HG02763 (cell line): ENCODE measurements around the gene SYT7.

ENCODE experiments used
- ATAC-seq: cut with Tn5 transposase; IDR thresholded peaks from one replicate; pipeline ENCODE4 v1.9.1; 2021; ENCODE audit warnings: mild to moderate bottlenecking, moderate library complexity; ENCODE audit not compliant: unreplicated experiment

SYT7 gene

DNA sequence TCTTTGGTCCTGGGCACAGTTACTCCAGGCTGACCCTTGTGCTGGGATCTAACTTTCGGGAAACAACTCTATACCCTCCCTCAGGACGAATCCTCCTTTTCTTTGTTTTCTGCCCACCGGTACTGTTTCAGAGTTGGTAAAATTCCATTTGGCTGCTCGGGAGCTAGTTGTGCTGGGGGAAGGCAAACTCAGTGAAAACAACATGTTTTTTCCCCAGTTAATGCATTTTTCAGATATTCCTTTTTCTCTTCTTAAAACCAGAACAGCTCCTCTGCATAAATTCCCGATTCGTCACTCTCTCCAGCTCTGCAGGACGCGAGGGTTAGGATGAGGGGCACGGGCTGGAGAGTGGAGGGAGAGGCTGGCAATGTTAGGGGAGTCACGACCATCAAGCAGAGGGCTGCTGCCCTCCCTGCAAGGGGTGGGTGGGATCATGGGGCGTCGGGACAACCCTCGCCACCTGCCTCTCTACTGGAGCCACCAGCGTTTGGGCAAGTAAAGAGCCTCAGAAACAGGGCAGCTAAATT lies 41.0 kb downstream of the SYT7 start:
- no peak for ATAC-seq

DNA sequence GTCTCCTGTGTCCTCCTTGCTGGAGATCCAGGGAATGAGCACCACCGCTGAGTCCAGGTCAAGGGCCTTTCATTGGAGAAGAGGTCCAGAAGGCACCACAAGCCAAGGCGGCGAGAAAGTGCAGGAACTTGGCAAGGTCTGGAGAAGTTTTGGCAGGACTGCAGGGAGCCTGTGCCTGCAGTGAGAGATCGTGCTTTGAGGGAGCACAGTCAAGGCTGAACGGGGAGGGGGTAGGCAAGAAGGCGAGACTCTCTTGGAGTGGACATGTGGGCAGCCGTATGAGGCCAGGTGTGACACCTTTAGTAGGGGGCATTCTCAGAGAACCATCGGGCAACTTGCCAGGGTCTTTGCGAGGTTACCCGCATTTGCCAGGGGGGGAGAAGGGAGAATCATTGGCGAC lies 41.9 kb downstream of the SYT7 start:
- no peak for ATAC-seq

DNA sequence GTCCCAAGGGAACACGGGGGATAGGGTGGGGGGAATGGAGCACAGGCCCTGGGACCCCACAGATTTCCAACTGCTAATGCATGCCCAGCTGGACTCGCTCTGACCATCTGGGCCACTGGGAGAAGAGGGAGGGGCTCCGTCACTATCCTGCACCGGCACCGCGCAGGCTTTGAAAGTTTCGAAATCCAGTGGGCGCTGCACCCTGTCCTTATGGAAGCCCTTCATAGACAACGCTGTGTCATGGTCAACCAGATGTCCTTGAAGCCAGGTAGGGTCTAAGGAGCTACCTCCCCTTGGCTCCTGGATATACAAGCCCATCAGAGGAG lies 42.3 kb downstream of the SYT7 start:
- ATAC-seq: no peak

DNA sequence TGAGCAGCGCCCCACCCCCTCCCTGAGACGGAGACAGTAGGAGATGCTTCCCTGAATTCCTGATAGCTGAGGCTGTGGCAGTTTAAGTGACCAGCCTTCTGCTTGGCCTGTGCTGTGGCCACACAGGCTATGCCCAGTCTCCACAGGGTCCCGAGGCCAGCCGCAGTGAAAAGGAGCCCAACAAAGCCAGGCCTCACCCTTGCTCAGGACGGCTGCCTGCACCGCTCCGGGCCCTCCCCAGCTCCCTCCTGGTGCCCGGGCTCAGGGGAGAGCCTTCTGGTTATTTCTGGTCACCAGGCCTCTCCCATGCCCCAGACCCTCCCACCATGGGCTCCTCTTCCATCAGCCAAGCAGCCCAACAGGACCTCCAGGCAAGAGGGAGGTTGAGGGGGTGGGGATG lies 43.5 kb downstream of the SYT7 start:
- ATAC-seq: no peak

DNA sequence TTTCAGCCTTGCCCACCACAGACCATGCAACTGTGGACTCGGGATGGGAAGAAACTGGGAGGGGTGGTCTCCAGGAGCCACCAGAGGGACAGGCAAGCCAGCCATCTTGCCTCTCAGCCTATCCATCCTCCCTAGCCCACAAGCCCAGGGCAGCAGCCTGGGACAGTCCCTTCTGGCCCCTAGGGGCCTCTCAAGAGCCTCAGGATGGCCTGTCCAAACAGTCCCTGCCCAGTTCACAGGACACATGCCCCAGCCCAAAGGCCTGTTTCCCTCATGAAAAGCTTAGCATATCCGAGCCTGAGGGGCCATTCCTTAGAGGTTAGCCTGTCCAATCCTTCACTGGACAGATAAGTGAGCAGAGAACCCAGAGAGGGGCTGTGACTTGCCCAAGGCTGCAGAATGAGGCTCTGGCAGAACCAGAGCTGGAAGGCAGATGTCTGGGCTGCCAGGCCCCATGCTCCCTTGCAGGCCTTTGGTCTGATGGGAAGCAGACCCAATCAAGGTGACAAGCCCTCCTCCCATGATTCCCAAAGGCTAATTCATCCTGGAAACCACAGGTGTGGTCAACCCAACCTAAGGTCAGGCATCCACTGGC lies 44.1 kb downstream of the SYT7 start:
- no peak for ATAC-seq

DNA sequence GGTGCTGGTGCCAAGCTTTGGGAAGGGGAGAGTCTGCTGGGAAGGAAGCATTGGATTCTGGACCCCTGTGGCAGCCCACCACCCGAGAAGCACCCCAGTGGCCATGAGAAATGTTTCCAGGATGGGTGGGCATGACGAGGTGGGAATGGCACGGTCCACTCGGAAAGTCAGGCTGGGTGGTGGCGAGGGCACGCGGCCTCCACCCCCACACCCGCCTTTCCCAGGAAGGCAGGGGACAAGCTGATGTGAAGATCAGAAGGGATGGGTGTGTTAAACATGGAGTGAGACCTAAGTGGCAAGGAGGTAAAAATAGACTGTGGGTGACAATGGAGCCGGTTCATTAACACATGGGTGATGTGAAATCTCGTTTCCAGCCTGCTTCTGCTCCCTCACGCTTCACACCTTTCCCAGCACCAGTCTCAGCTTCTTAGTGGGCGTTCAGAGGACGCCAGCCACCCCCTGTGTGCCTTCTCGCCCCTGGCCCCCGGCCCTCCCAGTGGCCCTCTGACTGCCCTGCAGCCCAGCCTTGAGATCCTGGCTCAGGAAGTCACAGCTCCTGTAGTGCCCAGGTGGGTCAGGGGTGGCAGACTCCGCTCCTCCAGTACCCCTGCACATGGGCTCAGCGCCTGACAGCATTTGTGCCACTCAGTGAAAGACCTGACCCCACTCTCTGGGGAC lies 44.7 kb downstream of the SYT7 start:
- no peak for ATAC-seq

DNA sequence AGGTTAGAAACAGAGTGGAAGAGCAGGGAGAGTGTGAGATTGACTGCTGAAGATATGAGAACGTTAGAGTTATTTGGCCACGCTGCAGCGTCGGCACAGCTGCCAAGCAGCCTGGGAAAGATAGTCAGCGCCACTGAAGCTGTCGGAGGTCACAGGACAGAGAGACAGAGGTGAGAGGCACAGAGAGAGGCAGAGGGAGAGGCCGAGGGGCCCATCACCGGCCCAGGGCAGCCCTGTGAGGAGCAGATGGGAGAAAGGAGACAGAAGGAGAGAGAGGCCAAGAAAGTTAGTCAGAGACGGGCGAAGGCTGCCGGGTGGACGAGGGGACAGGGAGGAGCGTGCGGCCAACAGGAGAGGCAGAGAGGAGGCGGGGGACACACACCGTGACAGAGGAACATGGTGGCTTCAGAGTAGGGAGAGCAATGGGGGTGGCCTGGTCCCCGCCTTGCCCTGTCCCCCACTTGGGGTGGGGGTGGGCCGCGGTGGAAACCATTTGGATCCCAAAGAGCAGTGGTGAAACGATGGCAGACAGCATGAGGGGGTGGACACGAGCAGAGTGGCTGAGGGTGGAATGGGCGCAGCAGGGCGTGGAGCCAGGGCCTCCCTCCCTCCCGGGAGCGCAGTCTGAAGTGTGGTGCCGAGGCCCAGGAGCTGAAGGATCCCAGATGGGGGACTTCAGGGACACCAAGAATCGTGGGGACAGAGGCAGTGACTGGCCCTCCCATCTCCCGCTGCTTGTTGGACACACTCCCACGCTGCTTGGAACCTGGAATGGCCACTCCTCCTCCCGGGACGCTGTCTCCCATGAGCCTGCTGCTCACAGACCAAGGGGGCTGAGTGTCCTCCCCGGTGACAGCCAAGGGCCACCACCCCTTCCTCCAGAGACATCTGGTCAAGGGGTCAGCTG lies 45.7 kb downstream of the SYT7 start:
- no peak for ATAC-seq

DNA sequence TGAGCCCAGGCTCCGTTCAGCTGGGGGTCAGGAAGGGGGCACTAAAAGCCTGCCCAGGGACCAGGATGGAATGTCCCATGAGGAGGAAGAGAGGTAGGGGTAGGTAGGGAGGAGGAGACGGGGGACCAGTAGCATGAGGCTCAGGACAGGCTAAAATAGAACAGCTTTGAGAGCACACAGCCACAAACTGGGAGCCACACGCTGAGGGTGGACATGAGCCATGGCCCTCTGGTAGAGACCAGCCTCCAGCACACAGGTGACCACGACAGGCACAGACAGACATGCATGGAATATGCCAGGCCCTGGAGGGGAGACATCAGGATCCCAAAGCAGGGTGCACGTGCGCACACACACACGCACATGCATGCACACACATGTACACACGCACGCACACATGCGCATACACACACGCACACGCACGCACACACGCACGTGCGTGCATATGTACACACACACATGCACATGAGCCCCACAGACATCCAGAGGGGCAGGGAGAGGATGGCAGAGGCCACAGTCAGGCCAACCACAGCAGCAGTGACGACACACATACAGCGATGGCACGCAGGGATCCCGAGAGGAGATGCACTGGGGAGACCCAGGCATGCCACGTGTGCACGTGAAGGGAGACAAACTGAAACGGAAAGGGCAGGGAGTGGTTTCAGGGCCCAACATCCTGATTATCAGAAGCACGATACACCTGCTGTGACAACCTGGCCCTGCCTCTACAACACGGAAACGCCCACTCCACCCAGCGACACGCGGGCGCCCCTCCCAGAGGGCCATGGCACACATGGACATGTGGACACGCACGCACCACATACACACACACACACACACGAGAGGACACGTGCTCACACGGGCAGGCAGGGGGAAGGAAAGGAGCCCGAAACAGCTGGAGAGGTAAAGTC lies 46.6 kb downstream of the SYT7 start:
- no peak for ATAC-seq

DNA sequence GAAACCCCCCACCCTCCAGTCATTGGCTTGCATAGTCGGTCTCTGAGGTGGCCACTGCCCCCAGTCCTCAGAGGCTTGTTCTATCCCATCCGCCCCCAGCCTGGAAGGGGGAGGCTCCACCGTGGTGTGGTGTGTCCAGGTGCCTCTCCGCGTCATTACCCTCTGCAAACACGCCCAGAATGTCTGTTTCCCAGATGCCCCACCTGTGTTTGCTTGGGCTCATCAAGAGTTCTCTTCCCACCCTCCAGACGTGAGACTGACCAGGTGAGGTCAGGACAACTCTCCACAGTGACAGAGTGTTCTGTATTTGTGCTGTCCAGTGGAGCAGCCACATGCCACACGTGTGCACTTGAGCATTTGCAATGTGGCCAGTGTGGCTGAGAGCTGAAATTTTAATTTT lies 47.5 kb downstream of the SYT7 start:
- no peak for ATAC-seq

DNA sequence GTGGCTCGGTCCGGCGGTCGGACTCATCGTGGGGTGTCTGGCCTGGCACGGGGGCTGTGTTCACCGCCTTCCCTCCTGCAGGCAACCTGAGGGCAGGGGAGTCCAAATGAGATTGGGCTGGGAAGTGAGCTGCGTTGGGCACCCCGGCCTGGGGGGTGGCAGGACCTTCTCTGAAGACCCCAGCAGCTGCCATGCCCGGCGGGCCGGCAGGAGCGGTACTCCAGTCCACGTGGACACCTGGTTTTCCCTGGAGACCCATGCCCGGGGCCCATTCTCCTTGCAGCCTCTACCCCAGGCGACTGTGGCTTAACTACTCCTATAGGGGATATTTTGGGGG lies 47.9 kb downstream of the SYT7 start:
- no peak for ATAC-seq

DNA sequence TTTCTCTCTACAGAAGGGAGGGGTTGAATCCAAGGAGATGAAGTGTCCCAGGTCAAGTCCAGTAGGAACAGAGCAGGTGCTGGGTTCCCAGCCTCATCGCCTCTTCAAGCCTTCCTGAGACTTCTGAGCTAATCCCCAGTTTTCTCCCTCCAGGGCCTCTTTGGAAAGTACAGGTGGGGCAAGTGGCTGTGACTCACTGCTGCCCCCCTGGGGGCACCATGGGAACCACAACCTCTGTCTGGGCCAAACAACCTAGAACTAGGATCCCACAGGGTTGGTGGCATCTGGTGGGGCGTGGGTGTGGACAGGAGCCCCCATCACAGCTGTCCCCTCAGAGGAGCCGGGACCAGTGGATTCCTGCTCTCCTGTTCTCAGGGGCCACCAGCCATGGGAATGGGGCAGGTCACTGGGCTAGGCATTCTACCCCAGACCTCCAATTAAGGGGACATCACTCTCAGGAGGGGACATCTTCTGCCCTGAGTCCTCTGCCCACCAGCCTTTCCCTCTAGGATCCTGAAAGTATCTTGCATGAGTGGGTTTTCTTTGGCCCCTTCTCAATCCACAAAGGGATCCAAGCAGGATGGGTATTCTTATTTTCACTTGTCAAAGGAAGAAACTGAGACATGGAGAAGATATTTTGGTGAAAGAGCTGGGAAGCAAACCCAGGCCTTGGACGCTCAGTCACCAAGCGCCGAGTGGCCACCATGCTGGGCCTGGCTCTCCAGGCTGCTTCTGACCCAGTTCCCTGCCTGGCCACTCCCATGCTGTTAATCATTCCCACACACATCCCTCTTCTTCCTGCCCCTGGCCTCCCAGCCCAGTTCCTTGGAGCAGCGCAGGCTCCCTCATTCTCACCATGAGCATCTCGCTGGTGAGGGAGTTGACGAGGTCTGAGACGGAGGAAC lies 48.5 kb downstream of the SYT7 start:
- ATAC-seq: no peak

DNA sequence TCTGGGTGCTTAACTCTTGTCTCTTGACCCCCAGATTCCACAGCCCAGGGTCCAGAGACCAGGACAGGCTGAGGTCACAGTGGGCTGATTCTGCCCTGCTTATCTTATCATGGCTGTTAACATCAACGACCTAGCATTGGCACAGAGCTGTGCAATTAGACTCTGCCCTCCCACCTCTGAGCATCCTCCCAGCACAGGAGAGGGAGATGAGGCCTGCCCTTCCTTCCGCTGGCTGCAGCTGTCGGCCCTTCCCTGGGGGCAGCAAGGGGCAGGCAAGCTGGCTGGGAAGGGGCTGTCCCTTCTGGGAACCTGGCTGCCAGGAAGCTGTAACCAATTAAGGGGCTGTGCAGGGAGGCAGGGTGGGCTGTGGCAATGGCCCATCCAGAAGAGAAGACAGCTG lies 49.8 kb downstream of the SYT7 start:
- ATAC-seq: no peak

DNA sequence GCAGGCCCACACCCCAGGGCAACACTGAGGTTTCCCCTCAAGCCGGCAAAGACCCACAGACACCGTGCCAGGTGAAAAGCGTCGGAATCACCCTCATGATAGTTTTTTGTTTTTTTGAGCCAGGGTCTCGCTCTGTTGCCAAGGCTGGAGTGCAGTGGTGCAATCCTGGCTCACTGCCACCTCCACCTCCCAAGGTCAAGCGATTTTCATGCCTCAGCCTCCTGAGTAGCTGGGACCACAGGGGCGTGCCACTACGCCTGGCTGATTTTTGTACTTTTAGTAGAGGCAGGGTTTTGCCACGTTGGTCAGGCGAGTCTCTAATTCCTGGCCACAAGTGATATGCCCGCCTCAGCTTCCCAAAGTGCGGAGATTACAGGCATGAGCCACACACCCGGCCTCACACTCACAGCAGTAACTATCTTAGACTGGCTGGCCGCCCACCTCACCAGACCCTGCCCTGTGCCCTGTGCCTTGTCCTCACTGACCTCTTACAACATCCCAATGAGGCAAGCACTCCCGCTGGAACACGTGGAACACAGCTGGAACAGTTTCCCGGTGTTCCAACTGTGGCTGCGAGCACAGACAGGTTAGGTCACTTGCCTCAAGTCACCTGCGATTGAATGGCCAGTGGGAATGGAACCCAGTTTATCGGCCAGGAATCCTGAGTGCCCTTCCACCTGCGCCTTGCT lies 51.2 kb downstream of the SYT7 start:
- no peak for ATAC-seq

DNA sequence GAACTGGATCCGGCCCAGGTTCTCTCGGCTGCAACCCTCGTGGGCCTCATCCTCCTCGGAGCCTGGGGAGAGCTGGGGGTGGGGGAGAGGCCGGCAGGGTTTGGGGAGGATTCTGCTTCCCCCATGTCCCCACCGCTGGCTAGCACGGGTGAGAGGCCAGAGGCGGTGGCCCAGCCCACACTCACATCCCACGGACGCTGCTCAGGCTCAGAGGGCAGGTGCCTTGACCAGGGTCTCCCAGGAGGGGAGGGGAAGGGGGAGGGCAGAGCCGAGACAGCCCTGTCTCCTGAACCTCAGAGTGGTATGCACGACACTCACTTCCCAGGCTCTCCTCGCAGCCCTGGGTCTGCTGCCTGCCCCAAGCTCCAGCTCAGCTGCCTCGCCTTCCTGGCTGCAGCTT lies 52.8 kb downstream of the SYT7 start:
- no peak for ATAC-seq

DNA sequence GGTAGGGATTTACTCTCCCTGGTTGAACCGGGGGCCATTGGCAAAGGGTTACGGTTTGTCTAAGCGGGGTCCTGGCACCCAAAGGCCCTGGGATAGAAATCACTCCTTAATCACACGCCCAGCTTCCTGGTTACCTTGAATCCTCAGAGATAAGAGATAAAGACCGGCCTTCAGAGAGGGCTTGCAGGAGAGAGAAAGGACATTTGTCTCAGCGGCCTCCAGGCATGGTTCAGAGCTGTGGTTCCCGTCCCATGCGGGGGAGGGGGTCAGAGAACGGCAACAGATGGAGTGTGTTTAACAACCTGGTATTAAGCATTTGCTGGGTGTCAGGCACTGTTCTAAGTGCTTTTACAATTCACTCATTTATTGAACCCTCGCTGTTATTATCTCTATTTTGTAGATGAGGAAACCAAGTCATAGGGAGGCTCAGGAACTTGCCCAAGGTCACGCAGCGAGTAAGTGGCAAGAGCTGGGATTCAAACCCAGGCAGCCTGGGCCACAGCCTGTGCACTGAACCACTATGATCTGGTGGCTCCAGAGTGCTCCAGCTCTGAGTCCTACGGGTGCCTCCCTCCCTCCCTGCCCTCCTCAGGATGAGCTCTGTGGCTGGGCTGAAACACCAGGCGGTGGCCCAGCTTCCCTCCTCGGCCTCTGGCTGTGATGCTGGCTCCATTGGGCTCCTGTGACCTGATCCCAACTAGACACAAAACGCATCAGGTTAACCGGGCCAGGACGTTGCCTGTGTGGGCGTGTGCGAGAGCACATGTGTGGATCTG lies 53.7 kb downstream of the SYT7 start:
- ATAC-seq: no peak

DNA sequence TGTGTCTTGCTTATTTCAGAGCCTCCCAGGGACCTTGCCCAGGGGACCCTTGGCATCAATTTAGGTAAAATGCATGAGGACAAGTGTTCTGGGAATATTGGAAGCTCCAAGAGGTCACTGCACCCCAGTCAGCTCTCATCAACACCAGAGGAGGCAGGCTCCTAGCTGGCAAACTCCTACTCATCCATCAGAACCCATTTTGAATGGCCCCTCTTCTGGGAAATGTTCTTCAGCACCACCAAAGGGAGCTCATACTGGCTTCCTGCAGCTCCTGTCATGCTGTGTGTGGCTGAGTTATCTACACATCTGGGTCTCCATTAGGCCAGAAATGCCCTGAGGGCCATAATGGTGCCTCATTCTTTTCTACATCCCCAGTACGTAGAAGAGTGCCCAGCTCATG lies 54.6 kb downstream of the SYT7 start:
- no peak for ATAC-seq

DNA sequence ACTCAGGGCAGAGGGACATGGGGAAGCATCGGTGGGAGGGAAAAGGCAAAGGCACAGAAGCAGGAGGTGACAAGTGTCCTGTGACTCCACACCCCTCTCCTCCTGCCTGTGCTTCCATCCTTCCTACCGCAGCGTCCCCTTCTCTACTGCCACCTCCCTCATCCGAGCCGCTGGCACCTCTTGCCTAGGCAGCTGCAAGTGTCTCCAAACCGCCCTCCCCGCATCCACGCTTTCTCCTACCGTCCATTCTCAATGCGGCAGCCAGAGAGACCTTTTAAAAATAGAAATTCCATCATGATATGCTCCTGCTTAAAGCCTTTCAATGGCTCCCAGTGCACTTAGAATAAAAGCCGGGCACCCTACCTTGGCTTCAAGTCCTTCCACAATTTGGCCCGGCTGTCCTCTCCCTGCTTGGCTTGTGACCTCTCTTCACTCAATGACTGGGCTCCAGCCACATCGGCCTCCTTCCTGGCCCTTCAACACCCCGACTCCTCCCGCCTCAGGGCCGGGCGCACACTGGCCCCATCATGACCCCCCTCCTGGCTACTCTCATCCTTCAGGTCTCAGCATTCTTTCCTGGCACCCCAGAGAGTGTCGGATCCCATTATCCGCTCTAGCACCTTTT lies 55.8 kb downstream of the SYT7 start:
- ATAC-seq: no peak

DNA sequence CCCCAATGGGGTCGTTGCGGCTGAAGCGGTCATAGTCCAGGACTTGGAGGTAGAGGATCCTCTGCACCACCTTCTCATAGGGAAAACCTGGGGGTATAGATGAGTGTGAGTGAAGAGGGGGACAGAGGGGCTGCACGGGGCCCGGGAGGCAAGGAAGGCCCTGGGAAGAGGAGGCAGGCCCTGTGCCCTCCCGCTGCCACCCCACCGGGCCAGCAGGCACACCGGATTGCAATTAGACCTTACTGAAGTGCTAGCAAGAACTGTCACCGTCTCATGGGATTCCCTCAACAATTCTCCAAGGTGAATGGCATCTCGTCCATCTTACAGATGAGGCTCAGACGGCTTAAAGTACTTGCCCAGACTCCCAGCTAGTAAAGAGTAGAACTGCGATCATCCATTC lies 56.4 kb downstream of the SYT7 start:
- no peak for ATAC-seq
